Measurements from ENCODE around the gene CDKN2AIPNL. TPM values are rescaled to one million over a fixed set of nuclear protein-coding genes. Genes with fewer than 3 reads are reported as not detected.

Gene CDKN2AIPNL
- total RNA-seq, 3 donors from 2014 or later, result 16.0 to 24.4 (median 17.1) TPM

DNA sequence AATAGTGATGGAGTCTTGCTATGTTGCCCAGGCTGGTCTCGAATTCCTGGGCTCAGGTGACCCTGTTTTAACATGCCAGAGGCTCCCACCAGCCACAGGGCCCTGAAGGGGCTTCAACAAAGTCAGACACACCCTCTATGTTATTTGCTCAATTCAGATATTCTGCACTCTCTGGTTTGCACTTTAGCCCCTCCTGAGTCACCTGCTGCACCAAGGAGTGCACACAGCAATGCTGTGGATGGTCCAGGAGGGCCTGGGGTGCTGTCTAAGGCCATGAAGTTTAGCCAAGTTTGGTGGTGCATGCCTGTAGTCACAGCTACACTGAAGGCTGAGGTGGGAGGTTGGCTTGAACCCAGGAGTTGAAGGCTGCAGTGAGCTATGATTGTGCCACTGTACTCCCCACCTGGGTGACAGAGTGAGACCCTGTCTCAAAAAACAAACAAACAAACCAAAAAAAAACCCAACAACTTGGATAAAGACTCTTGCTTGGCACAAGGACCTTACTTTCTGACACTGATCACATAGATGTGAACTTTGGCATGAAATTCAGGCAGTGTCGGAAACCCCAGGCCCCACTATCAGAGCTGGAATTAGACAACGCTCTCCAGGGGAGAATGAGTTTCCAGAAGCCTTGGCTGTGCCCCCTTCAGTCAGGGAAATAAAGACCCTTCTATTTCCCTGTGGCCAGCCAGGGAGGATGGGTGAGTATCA is 39.7 kb upstream of the CDKN2AIPNL start:
- DNase-seq (no peak), ATAC-seq (no peak)
- Histone ChIP-seq H3K4me1 (ENCODE audit: low read depth) (no peaks in the 10 kb centered on the region), H3K4me3 (no peak overlapping the region), H3K36me3 (ENCODE audit: low read depth) (no peaks in the 10 kb centered on the region), H3K9me3 (no peaks in the 10 kb centered on the region)
- TF ChIP-seq, protein P1, sequence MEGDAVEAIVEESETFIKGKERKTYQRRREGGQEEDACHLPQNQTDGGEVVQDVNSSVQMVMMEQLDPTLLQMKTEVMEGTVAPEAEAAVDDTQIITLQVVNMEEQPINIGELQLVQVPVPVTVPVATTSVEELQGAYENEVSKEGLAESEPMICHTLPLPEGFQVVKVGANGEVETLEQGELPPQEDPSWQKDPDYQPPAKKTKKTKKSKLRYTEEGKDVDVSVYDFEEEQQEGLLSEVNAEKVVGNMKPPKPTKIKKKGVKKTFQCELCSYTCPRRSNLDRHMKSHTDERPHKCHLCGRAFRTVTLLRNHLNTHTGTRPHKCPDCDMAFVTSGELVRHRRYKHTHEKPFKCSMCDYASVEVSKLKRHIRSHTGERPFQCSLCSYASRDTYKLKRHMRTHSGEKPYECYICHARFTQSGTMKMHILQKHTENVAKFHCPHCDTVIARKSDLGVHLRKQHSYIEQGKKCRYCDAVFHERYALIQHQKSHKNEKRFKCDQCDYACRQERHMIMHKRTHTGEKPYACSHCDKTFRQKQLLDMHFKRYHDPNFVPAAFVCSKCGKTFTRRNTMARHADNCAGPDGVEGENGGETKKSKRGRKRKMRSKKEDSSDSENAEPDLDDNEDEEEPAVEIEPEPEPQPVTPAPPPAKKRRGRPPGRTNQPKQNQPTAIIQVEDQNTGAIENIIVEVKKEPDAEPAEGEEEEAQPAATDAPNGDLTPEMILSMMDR (IDR thresholded peaks at IDR 0.05), result no peak
- intact Hi-C loops (cut with DNase I, micrococcal nuclease), result no loop called here

DNA sequence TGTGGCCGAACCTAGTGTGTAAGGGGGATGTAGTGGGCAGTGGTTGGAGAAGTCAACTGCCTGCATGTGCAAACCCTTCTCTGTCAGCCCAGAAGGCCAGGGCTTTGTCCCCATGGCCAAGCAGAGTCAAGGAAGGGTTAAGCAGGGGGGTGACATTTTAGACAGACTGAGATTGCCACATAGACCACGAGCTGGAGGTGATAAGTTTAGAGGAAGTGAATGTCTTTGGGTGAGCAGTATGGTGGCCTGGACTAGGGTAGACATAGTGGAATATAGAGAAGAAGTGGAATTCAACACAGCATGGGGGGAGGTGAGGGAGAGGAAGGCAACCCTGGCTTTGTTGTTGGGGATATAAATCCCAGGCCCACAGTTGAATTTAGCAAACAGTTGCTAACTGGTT is 38.7 kb upstream of the CDKN2AIPNL start:
- Histone ChIP-seq H3K36me3 (ENCODE audit: low read depth) (no peaks in the 10 kb centered on the region), H3K9me3 (no peaks in the 10 kb centered on the region), H3K4me3 (no peak overlapping the region), H3K4me1 (ENCODE audit: low read depth) (no peaks in the 10 kb centered on the region)
- intact Hi-C loops (cut with DNase I, micrococcal nuclease), result no loop called here
- DNase-seq (no peak), ATAC-seq (no peak)
- TF ChIP-seq, protein P1 (IDR thresholded peaks at IDR 0.05), result no peak

DNA sequence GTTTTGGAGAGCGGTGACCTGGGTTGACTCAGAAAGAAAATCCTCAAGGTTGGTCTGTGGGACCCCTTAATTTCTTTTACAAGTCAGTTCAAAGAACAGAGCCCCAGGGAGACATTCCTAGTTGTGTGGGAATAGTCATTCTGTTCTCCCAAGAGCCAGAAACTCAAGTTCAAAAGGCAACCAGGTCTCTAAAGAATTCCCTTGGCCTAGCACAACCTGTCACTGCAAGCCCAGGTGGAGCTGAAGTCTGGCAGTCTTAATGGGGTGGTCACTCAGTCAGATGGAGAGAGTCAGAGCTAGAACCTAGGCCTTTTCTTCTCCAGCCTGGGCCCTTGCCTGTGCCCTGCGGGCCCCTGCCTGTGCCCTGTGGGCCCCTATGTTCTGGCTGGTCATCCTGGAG is 37.5 kb upstream of the CDKN2AIPNL start:
- H3K4me1 ChIP-seq (ENCODE audit: low read depth), result no peaks in the 10 kb centered on the region
- no peak overlapping the region for H3K4me3 ChIP-seq
- H3K36me3 ChIP-seq (ENCODE audit: low read depth), result no peaks in the 10 kb centered on the region
- ATAC-seq (no peak), DNase-seq (no peak)
- H3K9me3 ChIP-seq, result no peaks in the 10 kb centered on the region
- intact Hi-C loops (cut with DNase I, micrococcal nuclease), result no loop called here
- TF ChIP-seq, protein P1 (IDR thresholded peaks at IDR 0.05), result no peak

DNA sequence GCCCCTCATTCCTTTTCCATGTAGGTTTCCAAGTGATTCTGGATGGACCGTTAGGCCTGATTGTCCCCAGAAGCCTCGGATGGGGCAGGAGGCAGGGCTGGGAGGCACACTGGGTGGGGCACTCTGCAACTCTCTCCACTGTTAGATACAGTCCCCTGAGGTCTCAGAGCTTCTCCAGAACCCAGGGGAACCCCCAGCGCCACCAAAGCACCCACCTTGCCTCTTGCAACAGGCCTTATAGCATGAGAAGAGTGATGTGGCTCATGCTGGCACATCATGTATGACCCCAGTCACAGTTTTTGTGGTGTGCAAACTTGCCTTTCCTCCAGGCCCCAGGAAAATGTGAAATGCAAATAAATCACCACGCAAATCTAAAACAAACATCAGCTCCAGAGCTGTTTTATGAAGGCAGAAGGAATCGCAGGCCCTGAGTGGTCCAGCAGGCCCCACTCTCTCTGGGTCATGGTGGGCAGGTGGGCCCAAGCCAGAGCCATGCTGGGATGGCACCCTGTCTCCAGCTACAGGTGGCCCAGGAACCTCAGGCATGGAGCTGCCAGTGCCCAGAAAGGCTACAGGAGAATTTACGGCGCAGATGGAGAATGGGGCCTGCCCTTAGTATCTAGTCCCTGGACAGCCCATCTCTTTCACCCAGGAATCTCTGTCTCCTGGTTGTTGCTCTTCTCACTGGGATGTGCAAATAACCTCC is 36.3 kb upstream of the CDKN2AIPNL start:
- TF ChIP-seq, protein P1 (IDR thresholded peaks at IDR 0.05), result no peak
- Histone ChIP-seq H3K36me3 (ENCODE audit: low read depth) (no peaks in the 10 kb centered on the region), H3K4me1 (ENCODE audit: low read depth) (no peaks in the 10 kb centered on the region), H3K4me3 (no peak overlapping the region), H3K9me3 (no peaks in the 10 kb centered on the region)
- DNase-seq (no peak), ATAC-seq (no peak)
- intact Hi-C loops (cut with DNase I, micrococcal nuclease), result no loop called here

DNA sequence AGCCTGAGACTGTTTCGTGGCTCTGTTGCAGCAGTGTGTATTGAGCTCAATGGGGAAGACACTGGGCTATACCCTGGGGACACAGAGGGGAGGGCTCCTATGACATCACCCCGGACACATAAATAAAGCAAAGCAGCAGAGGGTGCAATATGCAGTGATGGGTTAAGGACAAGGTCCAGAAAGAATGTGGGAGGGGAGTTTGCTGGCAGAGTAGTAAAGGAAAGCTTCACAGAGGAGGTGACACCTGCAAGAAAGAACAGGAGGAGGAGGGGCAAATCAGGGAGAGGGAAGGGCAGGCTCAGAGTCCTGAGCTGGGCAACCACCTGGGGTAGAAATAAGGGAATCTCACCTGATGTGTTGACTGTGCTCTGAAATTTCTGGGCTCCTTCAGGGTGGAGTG is 35.3 kb upstream of the CDKN2AIPNL start:
- H3K9me3 ChIP-seq, result no peaks in the 10 kb centered on the region
- H3K4me1 ChIP-seq (ENCODE audit: low read depth), result no peaks in the 10 kb centered on the region
- intact Hi-C loops (cut with DNase I, micrococcal nuclease), result no loop called here
- DNase-seq, result peak in 1 of 3 donors; percentile 57
- H3K4me3 ChIP-seq, result no peak overlapping the region
- TF ChIP-seq, protein P1 (IDR thresholded peaks at IDR 0.05), result no peak
- ATAC-seq, result peak; percentile 87
- H3K36me3 ChIP-seq (ENCODE audit: low read depth), result no peaks in the 10 kb centered on the region

Measured in mucosa of descending colon (tissue), 3 donors.